Sigmoid colon (tissue), 4 donors: Measurements from ENCODE around the gene NEURL2.

Experiments
- CTCF ChIP-seq, 4 experiments: fragments of 450-650 bp in 3 of 4; fragments of 200-600 bp in 1 of 4; IDR thresholded peaks; one replicate each; pipeline ENCODE4 v1.5.1; 2016 to 2019; ENCODE audit warnings: antibody characterized with exemption in 4 of 4, mild to moderate bottlenecking in 3 of 4, moderate library complexity in 2 of 4
- EP300 ChIP-seq, 4 donors: sonication (generic); formaldehyde crosslinking; IDR thresholded peaks; one replicate each; pipeline ENCODE4 v1.6.1; 2017; ENCODE audit warnings: antibody characterized with exemption in 4 of 4
- POLR2A ChIP-seq, 2 donors: fragments of 450-650 bp; IDR thresholded peaks; one replicate each; pipeline ENCODE4 v1.6.1; 2016; ENCODE audit warnings: antibody characterized with exemption in 2 of 2, mild to moderate bottlenecking in 2 of 2, moderate library complexity in 2 of 2

DNA sequence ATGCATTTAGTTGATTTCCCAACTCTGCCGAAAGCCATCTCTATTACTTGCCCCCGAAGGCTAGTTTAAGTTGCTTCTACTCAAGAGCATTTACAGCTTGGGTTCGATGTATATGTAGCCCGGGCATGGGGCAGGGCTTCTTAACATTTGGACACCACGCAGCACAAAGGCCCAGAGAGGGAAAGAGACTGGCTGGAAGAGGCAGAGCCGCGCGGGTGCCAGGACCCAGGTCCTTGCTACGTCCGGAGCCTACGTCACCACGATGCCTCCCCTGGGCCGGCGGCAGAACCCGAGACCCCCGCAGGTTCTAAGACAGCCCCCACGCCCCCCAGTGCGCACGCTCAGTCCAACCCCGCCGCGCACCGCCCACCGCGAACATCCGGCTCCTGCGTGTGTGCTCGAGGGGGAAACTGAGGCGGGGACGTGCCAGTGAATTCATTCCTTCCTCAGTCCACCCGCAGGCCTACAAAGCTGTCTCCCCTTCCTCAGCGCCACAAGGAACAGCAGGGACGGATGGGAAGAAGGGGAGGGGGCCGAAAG, 43.1 kb upstream of the NEURL2 start:
- TF ChIP-seq CTCF (IDR thresholded peaks at IDR 0.05) (no peak), EP300 (IDR thresholded peaks at IDR 0.05) (no peak), POLR2A (IDR thresholded peaks at IDR 0.05) (no peak)
